Ovary (tissue), 9 donors: ENCODE data around the gene FGD2. TPM values are rescaled to one million over a fixed set of nuclear protein-coding genes. Genes with fewer than 3 reads are reported as not detected.

ENCODE experiments used
- DNase-seq, 5 donors: peaks; one replicate each; pipeline ENCODE4 v3.0.0-alpha.2; 2019 to 2020
- H3K27ac ChIP-seq, 2 donors: fragments of 200-600 bp; one replicate each; pipeline versions ENCODE4 v1.5.1 to v1.8.0; 2019 to 2022
- H3K27me3 ChIP-seq: fragments of 200-600 bp; one replicate; pipeline ENCODE4 v1.8.0; 2022
- H3K36me3 ChIP-seq: fragments of 200-600 bp; sonication (generic); one replicate; pipeline ENCODE4 v1.5.1; 2019
- H3K4me1 ChIP-seq: one replicate; pipeline ENCODE4 v1.8.1; 2013; ENCODE audit warnings: mild to moderate bottlenecking, moderate library complexity; ENCODE audit not compliant: insufficient read depth
- H3K4me3 ChIP-seq: fragments of 200-600 bp; sonication (generic); one replicate; pipeline ENCODE4 v1.5.1; 2017
- H3K9me3 ChIP-seq, 2 donors: fragments of 200-600 bp in 1 of 2; sonication (generic) in 1 of 2; one replicate each; pipeline versions ENCODE4 v1.5.1 to v1.8.1; 2013 to 2019; ENCODE audit warnings: mild to moderate bottlenecking in 1 of 2, moderate library complexity in 1 of 2
- EP300 ChIP-seq: sonication (generic); formaldehyde crosslinking; IDR thresholded peaks from one replicate; pipeline ENCODE4 v1.6.1; 2017; ENCODE audit warnings: antibody characterized with exemption
- POLR2A ChIP-seq: fragments of 450-650 bp; IDR thresholded peaks from one replicate; pipeline ENCODE4 v1.6.1; 2017; ENCODE audit warnings: antibody characterized with exemption, mild to moderate bottlenecking, moderate library complexity
- WGBS, 3 donors: extraction: QIAGEN DNeasy Blood & Tissue Kit in 1 of 3; methylation state at CpG; one replicate each; pipeline versions ENCODE4 v1.1.5 to v1.1.7; 2013 to 2017; 5-methylcytosine and 5-hydroxymethylcytosine counted together
- intact Hi-C, 4 donors: fragments of 100-400 bp; cut with DNase I; formaldehyde crosslinking; loops; one replicate each; pipeline versions ENCODE4 v1.11.0 to v1.15.1; 2022 to 2023
- polyA plus RNA-seq, 2 donors: library from polyadenylated mRNA; stranded (reverse); fragments of 200-250 nt in 1 of 2; fragments of 350-450 nt in 1 of 2; fragmentation: Illumina TruSeq in 1 of 2; extraction: RNeasy Lipid Tissue Mini Kit (QIAGEN cat#74804) in 1 of 2; gene quantifications; one replicate each; pipeline ENCODE4 v1.2.3, GENCODE V29; 2013 to 2014
- total RNA-seq, 7 donors: library from RNA; depleted of rRNA in 2 of 7; stranded (reverse); fragments of >200 nt in 2 of 7; fragmentation: NEBNext Ultra II Directional in 3 of 7; extraction: Animal tissue kit (Norgen Biotek cat#: 25700) in 3 of 7; gene quantifications; one replicate each; pipeline versions ENCODE4 v1.1.0 to v1.2.4, GENCODE V29; 2016 to 2023
- TF ChIP-seq, protein P1 (sequence below), 3 donors: fragments of 450-650 bp in 2 of 3; fragments of 200-600 bp in 1 of 3; IDR thresholded peaks; one replicate each; pipeline versions ENCODE4 v1.5.1 to v1.8.0; 2016 to 2022; ENCODE audit warnings: antibody characterized with exemption in 3 of 3, mild to moderate bottlenecking in 1 of 3
- donor health status: DM: no; HTN: no; CAD: no; lungs with moderate emphysema.
- donor health status: DM: no; HTN: no; CAD: no.
- donor health status: Bipolar disorder and iron deficiency.
- donor health status: DM: yes; HTN: yes; CAD: no.
- donor health status: DM: no; HTN: no; CAD: no.
- donor health status: DM: yes; HTN: yes; CAD: no.

The FGD2 gene
- total and polyA plus RNA-seq, 9 donors, result 2.3 to 13.6 (median 4.1) TPM

DNA sequence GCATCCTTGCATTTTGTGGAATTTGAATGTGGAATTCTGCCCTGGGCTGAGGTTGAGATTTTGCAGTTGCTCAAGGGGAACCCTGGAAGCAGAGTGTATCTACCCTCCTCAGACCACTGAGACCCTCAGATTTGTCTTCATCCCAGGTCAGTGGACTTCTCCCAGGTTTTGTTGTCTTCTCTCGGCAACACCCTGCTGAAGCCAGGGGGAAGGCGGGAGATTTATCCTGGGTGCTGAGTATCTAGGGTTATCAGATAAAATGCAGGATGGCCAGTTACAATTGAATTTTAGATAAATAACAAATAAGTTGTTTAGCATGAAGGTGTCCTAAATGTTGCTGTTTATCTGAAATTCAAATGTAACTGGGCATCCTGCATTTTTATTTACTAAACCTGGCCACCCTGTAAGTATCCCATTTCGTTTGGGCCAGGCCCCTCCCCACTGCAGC lies 43.0 kb downstream of the FGD2 start:
- Histone ChIP-seq H3K27ac (no peak overlapping the region), H3K27me3 (no peaks in the 10 kb centered on the region), H3K4me3 (no peak overlapping the region), H3K9me3 (no peaks in the 10 kb centered on the region), H3K36me3 (no peaks in the 10 kb centered on the region), H3K4me1 (peaks cover 2% of the 10 kb centered on the region)
- no peak for DNase-seq
- intact Hi-C loops, result no loop called here
- TF ChIP-seq EP300 (no peak), POLR2A (no peak)
- TF ChIP-seq, protein P1, sequence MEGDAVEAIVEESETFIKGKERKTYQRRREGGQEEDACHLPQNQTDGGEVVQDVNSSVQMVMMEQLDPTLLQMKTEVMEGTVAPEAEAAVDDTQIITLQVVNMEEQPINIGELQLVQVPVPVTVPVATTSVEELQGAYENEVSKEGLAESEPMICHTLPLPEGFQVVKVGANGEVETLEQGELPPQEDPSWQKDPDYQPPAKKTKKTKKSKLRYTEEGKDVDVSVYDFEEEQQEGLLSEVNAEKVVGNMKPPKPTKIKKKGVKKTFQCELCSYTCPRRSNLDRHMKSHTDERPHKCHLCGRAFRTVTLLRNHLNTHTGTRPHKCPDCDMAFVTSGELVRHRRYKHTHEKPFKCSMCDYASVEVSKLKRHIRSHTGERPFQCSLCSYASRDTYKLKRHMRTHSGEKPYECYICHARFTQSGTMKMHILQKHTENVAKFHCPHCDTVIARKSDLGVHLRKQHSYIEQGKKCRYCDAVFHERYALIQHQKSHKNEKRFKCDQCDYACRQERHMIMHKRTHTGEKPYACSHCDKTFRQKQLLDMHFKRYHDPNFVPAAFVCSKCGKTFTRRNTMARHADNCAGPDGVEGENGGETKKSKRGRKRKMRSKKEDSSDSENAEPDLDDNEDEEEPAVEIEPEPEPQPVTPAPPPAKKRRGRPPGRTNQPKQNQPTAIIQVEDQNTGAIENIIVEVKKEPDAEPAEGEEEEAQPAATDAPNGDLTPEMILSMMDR (IDR thresholded peaks at IDR 0.05), result no peak
- 42 to 46% (median 45%) methylated on average over 3 of the region's 3 CpGs for WGBS, 3 donors

DNA sequence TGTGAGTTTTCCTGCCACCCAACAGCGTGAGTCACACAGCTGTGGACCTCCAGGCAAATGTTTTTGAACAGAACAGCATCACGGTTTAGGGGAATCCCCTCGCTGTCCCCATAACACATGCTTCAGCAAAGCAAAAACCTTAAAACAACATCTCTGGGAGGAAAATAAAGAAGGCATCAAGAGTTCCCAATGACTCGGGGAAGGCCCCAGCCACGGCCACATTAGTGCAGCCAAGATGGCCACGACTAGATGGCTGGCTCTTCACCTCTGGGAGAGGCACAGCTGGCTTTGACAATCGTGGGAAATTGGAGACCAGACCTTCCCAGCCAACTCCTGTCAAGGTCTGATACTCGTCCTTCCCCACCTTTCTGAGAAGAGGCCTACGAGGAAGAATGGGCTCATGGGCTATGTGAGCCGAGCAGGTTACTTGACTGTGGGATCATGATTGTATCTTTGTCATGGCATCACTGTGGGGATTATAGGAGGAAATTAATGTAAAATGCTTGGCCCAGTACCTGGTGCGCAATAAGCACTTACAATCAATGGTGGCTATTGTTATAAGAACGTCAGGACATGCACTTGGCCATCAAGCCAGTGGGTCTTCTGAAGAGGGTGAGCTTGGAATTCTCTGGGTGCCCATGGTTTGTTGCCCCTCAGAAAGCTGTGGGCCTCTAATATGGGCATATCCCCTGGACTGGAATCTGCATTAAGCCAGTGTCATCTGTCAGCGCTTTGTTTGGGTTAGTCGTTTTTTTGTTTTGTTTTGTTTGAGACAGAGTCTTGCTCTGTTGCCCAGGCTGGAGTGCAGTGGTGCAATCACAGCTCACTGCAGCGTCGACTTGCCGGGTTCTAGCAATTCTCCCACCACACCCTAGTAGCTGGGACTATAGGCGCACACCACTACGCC lies 43.6 kb downstream of the FGD2 start:
- no peak for TF ChIP-seq POLR2A
- TF ChIP-seq, protein P1 (IDR thresholded peaks at IDR 0.05), result no peak
- TF ChIP-seq EP300, result no peak
- H3K9me3 ChIP-seq, result no peaks in the 10 kb centered on the region
- H3K4me1 ChIP-seq, result peaks cover 2% of the 10 kb centered on the region
- intact Hi-C loops, result no loop called here
- 60 to 71% (median 62%) methylated on average over 19 of the region's 19 CpGs for WGBS, 3 donors
- no peak overlapping the region for H3K4me3 ChIP-seq
- H3K27ac ChIP-seq, result no peak overlapping the region
- peak in 4 of 5 donors; percentile 48 to 71 (median 59) for DNase-seq
- H3K27me3 ChIP-seq, result no peaks in the 10 kb centered on the region
- H3K36me3 ChIP-seq, result no peaks in the 10 kb centered on the region

DNA sequence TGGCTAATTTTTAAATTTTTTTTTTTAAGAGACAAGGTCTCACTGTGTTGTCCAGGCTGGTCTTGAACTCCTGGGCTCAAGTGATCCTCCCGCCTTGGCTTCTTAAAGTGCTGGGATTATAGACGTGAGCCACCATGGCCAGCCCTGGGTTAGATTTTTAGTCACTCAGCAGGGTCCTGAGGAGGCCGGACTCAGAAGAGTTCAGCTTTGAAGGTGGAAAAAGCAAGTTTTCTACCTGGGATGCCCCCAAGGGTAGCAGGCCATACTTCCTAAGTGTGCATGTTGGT lies 44.2 kb downstream of the FGD2 start:
- TF ChIP-seq, protein P1 (IDR thresholded peaks at IDR 0.05), result no peak
- no peak for TF ChIP-seq EP300
- no peak for TF ChIP-seq POLR2A
- 90 to 98% (median 96%) methylated on average over 3 of the region's 3 CpGs for WGBS, 3 donors
- Histone ChIP-seq H3K9me3 (no peaks in the 10 kb centered on the region), H3K27ac (no peak overlapping the region), H3K27me3 (no peaks in the 10 kb centered on the region), H3K36me3 (no peaks in the 10 kb centered on the region), H3K4me3 (no peak overlapping the region), H3K4me1 (peaks cover 2% of the 10 kb centered on the region)
- DNase-seq, result no peak
- intact Hi-C loops, result loop anchor here in 3 of 4 donors (2.0 to 5.0 kb wide), 2 partner anchors 123 kb away; partner anchors contain the start of gene PIM1 (in 1 of the 3)

DNA sequence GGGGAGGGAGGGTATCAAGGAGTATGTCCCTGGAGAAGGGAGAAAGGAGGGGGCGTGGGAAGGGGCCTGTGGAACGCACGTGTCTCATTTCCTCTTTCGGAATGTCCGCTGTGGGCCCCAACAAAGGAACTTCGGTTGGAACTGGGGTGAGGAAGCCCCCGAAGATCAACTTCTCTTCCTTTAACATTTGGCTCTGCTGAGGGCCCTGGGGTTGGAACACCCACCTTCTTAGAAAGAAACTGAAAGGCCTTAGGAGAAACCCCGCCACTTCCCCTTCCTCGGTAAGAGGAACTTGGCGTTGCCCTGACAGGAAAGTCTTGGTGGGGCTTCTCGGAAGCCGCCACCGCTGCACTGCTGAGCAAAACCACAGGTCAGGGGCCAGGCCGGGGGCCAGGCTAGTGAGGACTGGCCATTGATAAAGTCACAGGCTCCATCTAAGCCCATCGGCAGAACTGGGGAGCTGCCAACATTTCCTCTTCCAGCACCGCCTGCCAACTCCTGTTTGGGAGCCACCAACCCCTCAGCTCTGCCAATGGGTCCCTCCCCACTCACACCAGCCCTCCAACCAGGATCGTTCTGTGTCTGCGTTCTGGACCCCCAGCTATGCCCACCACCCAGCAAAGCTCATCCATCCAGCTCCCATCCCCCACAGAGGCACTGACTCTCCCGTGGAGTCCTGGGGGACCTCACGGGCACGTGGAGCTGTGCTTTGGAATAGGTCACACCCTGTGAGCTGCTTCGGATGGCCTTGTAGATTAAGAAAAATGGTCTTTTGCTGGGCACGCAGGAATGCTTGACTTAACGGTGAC lies 44.8 kb downstream of the FGD2 start:
- H3K4me3 ChIP-seq, result no peak overlapping the region
- H3K9me3 ChIP-seq, result no peaks in the 10 kb centered on the region
- no peak for DNase-seq
- no peaks in the 10 kb centered on the region for H3K36me3 ChIP-seq
- no peak overlapping the region for H3K27ac ChIP-seq
- intact Hi-C loops, result loop anchor here in 3 of 4 donors (2.0 to 5.0 kb wide), 2 partner anchors 122 to 123 kb away; partner anchors contain the start of gene PIM1 (in 1 of the 3)
- no peaks in the 10 kb centered on the region for H3K27me3 ChIP-seq
- 72 to 84% (median 82%) methylated on average over 24 of the region's 24 CpGs for WGBS, 3 donors
- no peak for TF ChIP-seq EP300
- TF ChIP-seq, protein P1 (IDR thresholded peaks at IDR 0.05), result no peak
- no peak for TF ChIP-seq POLR2A
- H3K4me1 ChIP-seq, result peaks cover 2% of the 10 kb centered on the region
